HG03521 (cell line): ENCODE results near the gene FUBP3.
"Not testable (repeated sequence)": the region's sequence is repeated elsewhere in the genome, so short reads cannot be mapped to it uniquely, and the experiment has no call there.

Experiments
- ATAC-seq: cut with Tn5 transposase; IDR thresholded peaks from one replicate; pipeline ENCODE4 v1.9.1; 2021; ENCODE audit warnings: mild to moderate bottlenecking, moderate library complexity; ENCODE audit not compliant: unreplicated experiment

FUBP3 gene

DNA sequence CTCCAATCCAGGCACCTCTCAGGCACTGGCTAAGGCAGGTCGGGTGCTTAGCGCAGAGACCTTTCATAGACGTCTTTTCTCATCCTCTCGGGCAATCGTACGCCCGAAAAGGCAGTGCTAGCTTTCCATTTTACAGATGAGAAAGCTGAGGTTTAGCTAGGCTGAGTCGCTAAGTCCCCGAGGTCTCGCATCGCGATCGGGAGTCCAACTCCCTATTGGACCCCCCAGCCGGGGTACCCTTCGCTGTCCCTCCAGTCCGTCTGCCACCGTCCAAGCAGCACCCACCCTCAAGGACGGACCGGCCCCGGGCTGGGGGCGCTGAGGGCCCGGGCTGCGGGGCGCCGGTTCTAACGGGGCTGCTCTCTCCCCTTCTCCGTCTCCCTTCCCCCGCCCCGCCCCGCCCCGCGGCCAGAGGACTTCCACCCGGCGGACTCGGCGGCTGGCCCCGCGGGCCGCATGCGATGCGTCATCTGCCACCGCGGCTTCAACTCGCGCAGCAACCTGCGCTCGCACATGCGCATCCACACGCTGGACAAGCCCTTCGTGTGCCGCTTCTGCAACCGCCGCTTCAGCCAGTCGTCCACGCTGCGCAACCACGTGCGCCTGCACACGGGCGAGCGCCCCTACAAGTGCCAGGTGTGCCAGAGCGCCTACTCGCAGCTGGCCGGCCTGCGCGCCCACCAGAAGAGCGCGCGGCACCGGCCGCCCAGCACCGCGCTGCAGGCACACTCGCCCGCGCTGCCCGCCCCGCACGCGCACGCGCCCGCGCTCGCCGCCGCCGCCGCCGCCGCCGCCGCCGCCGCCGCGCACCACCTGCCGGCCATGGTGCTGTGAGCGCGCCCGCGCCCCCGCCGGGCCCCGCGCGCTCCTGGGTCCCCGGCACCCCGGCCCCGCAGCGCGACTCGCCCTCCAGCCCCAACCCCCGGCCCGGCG lies 101.7 kb downstream of the FUBP3 start:
- no peak for ATAC-seq

DNA sequence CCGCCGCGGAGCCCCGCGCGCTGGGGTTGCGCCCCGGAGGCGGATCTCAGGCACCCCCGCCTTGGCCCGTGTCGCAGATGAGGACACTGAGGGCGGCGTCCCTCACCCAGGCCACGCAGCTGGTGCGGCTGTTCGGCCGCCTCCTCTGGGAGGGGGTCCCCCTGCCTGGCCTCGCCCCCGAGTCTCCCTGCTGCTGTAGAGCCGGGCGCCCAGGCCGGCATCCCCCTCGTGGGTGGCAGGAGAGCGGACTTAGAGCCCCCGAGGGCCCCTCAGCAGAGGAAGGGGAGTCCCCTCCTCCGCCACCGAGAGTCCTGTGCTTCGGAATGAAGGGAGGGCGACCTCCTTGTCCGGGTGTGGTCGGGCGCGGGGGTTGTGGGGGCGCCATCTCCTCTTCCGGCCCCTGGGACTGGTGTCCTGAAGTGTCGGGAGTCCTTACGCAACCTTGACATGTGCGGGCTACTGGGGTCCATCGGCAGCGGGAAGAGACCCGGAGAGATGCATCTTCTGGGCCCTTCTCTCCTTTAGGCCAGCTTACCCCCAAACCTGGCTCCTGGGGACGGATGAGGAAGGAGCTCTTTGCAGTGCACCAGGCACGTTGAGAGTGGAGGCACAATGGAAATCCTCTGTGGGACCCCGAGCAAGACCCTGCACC lies 102.5 kb downstream of the FUBP3 start:
- ATAC-seq: no peak

DNA sequence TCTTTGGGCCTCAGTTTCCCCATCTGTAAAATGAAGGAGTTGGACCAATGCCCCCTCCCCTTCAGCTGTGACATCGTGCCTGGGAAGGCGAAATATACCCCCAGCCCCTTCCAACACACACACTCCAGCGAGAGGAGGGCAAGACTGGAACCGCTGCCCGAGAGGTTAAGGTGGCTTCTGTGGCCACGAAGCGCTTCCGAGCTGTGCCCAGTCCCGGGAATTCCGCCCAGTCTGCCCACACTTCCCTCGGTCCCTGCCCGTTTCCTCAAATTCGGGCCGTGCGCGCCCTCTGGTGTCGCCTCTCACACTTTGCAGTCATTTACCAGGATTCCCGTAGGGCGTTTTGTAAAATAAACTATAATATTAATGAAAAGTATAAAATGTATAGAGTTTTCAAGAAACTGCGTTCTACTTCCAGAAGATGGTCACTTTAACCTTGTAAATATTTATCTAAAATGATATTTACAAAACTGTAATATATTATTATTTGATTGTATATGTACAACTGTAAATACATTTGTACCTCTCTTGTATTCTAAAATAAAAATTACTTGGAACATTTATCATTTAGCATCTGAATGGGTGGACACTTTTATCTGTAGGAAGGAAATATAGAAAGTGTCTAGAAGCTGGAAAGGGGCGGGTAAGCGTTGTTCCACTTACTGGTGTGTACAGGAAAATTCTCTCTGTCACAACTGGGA lies 103.2 kb downstream of the FUBP3 start:
- ATAC-seq: no peak

DNA sequence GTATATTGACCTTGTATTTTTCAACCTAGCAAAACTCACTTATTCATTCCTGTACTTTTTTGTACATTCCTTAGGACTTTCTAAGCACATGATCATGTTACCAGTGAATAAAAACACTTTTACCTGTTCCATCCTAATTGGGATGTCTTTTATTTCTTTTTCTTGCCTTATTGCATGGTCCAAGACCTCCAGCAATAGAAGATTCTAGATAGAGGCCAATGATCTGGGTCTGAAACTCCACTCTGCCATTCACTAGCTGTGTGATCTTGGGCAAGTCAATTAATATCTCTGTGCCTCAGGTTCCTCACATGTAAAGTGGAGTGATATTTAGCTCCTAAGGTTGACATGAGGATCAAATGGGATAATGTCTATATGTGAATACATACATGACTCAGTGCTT lies 105.7 kb downstream of the FUBP3 start:
- no peak for ATAC-seq

DNA sequence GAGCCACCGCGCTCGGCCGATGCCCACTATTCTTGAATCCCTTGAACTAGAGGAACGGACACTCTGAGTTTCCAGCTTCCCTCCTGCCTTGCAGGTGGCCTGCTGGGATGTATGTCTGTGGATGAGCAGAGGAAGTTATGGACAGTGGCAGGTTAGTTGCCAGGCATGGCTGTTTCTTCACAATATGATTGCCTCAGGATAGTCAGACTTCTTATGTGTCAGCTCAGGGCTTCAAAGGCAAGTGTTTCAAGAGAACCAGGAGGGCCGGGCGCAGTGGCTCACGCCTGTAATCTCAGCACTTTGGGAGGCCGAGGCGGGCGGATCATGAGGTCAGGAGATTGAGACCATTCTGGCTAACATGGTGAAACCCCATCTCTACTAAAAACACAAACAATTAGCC lies 106.6 kb downstream of the FUBP3 start:
- ATAC-seq: not testable (repeated sequence)

DNA sequence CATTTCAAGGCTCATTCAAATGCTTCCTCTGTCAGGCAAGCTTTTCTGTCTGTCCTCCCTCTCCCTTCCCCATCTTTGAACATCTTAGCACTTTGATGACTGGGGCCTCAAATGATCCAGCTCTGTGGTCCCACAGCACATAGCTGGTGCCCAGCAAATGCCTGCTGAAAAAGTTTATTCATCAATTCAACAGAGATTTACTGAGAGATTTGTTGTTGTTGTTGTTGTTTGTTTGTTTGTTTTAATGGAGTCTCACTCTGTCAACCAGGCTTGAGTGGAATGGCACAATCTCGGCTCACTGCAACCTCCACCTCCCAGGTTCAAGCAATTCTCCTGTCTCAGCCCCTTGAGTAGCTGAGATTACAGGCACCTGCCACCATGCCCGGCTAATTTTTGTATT lies 108.2 kb downstream of the FUBP3 start:
- ATAC-seq: no peak
